ENCODE measurements around the gene GPATCH1. TPM values are rescaled to one million over a fixed set of nuclear protein-coding genes. Genes with fewer than 3 reads are reported as not detected.

The GPATCH1 gene
- polyA plus RNA-seq, 1 donor from 2014 or later, result 11.5 TPM

GRCh38 chr19:33075519-33075918, 5.5 kb upstream of the GPATCH1 start:
- no peak for TF ChIP-seq EP300 (conservative IDR thresholded peaks at IDR 0.05; ENCODE audit: poor library complexity, severe bottlenecking)
- no peak for TF ChIP-seq CTCF (IDR thresholded peaks at IDR 0.05; ENCODE audit: poor library complexity, severe bottlenecking)
- no peak for TF ChIP-seq TAF1 (IDR thresholded peaks at IDR 0.05; ENCODE audit: low read depth)
- TF ChIP-seq RAD21 (conservative IDR thresholded peaks at IDR 0.05), result no peak
- TF ChIP-seq MXI1 (conservative IDR thresholded peaks at IDR 0.05; ENCODE audit: poor library complexity, severe bottlenecking), result no peak
- no peak for TF ChIP-seq POLR2AphosphoS5 (IDR thresholded peaks at IDR 0.05)
- TF ChIP-seq, protein P1, sequence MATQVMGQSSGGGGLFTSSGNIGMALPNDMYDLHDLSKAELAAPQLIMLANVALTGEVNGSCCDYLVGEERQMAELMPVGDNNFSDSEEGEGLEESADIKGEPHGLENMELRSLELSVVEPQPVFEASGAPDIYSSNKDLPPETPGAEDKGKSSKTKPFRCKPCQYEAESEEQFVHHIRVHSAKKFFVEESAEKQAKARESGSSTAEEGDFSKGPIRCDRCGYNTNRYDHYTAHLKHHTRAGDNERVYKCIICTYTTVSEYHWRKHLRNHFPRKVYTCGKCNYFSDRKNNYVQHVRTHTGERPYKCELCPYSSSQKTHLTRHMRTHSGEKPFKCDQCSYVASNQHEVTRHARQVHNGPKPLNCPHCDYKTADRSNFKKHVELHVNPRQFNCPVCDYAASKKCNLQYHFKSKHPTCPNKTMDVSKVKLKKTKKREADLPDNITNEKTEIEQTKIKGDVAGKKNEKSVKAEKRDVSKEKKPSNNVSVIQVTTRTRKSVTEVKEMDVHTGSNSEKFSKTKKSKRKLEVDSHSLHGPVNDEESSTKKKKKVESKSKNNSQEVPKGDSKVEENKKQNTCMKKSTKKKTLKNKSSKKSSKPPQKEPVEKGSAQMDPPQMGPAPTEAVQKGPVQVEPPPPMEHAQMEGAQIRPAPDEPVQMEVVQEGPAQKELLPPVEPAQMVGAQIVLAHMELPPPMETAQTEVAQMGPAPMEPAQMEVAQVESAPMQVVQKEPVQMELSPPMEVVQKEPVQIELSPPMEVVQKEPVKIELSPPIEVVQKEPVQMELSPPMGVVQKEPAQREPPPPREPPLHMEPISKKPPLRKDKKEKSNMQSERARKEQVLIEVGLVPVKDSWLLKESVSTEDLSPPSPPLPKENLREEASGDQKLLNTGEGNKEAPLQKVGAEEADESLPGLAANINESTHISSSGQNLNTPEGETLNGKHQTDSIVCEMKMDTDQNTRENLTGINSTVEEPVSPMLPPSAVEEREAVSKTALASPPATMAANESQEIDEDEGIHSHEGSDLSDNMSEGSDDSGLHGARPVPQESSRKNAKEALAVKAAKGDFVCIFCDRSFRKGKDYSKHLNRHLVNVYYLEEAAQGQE (IDR thresholded peaks at IDR 0.05; ENCODE audit: borderline replicate concordance), result no peak
- TF ChIP-seq EZH2 (IDR thresholded peaks at IDR 0.05; ENCODE audit: borderline replicate concordance, insufficient read depth, low read length, poor library complexity, severe bottlenecking), result no peak
- no peak for TF ChIP-seq SMC3 (conservative IDR thresholded peaks at IDR 0.05; ENCODE audit: poor library complexity)
- Histone ChIP-seq H2AFZ (ENCODE audit: low read depth, low read length) (no peak overlapping the region), H3K9me3 (ENCODE audit: low read length) (no peaks in the 10 kb centered on the region), H3F3A (ENCODE audit: insufficient read depth, low read length, poor library complexity, severe bottlenecking) (no peaks in the 10 kb centered on the region), H3K9ac (ENCODE audit: low read length) (no peak overlapping the region), H4K20me1 (ENCODE audit: insufficient read depth) (no peaks in the 10 kb centered on the region), H3K36me3 (ENCODE audit: insufficient read depth, low read length) (no peaks in the 10 kb centered on the region), H3K79me2 (replicated peaks; ENCODE audit: insufficient read depth, low read length) (no peaks in the 10 kb centered on the region), H3K27me3 (ENCODE audit: insufficient read depth, low read depth, low read length) (no peaks in the 10 kb centered on the region), H3K4me3 (ENCODE audit: low read length) (no peak overlapping the region), H3K4me2 (ENCODE audit: low read length) (no peak overlapping the region), H3K9me2 (ENCODE audit: insufficient read depth, low read length) (no peaks in the 10 kb centered on the region), H3K27ac (ENCODE audit: low read length) (no peak overlapping the region)

- no peak overlapping the region for H2AFZ ChIP-seq (ENCODE audit: low read depth, low read length)
Observed at GRCh38 chr19:33085570-33086128, 4.7 kb downstream of the GPATCH1 start.

More at GRCh38 chr19:33085570-33086128, 4.7 kb downstream of the GPATCH1 start:
- H3K27me3 ChIP-seq (ENCODE audit: insufficient read depth, low read depth, low read length), result no peaks in the 10 kb centered on the region
- peaks cover 12% of the 10 kb centered on the region for H3K79me2 ChIP-seq (replicated peaks; ENCODE audit: insufficient read depth, low read length)
- H3F3A ChIP-seq (ENCODE audit: insufficient read depth, low read length, poor library complexity, severe bottlenecking), result no peaks in the 10 kb centered on the region
- no peak overlapping the region for H3K9ac ChIP-seq (ENCODE audit: low read length)
- no peak overlapping the region for H3K4me3 ChIP-seq (ENCODE audit: low read length)
- H3K9me3 ChIP-seq (ENCODE audit: low read length), result no peaks in the 10 kb centered on the region
- H3K4me2 ChIP-seq (ENCODE audit: low read length), result no peak overlapping the region
- no peak for TF ChIP-seq RAD21 (conservative IDR thresholded peaks at IDR 0.05)
- TF ChIP-seq POLR2AphosphoS5 (IDR thresholded peaks at IDR 0.05), result no peak
- H4K20me1 ChIP-seq (ENCODE audit: insufficient read depth), result peaks cover 4% of the 10 kb centered on the region
- H3K9me2 ChIP-seq (ENCODE audit: insufficient read depth, low read length), result no peaks in the 10 kb centered on the region
- H3K36me3 ChIP-seq (ENCODE audit: insufficient read depth, low read length), result no peaks in the 10 kb centered on the region
- no peak overlapping the region for H3K27ac ChIP-seq (ENCODE audit: low read length)
